GM12878 (cell line): ENCODE measurements around the gene RNLS. TPM values are rescaled to one million over a fixed set of nuclear protein-coding genes. Genes with fewer than 3 reads are reported as not detected.
A peak's percentile ranks its signal among the peaks of the same experiment; 100 is the strongest.

Experiments used
- ATF3 ChIP-seq: IDR thresholded peaks from 2 replicates; pipeline ENCODE4 v1.6.1; 2011; ENCODE audit warnings: low read depth, mild to moderate bottlenecking, low read length, moderate library complexity, borderline replicate concordance; ENCODE audit errors: extremely low read depth
- CBX3 ChIP-seq: fragments of 200-600 bp; sonication (generic); IDR thresholded peaks from 2 replicates; pipeline ENCODE4 v1.6.1; 2016; ENCODE audit warnings: low read depth, borderline replicate concordance
- CHD4 ChIP-seq: fragments of 200-600 bp; sonication (generic); IDR thresholded peaks from 2 replicates; pipeline ENCODE4 v1.6.1; 2016; ENCODE audit warnings: mild to moderate bottlenecking
- FOS ChIP-seq: IDR thresholded peaks from 3 replicates; pipeline ENCODE4 v1.6.1; 2011; ENCODE audit warnings: borderline replicate concordance; ENCODE audit not compliant: insufficient read length; ENCODE audit errors: extremely low read depth
- JUND ChIP-seq: IDR thresholded peaks from 2 replicates; pipeline ENCODE4 v1.6.1; 2012; ENCODE audit warnings: low read depth, mild to moderate bottlenecking, low read length, improper control_type of control experiment, moderate library complexity
- KLF5 ChIP-seq: fragments of 450-650 bp; IDR thresholded peaks from 2 replicates; pipeline ENCODE4 v1.6.1; 2014; ENCODE audit warnings: mild to moderate bottlenecking; ENCODE audit not compliant: partially characterized antibody
- MEF2B ChIP-seq: fragments of 450-650 bp; IDR thresholded peaks from 2 replicates; pipeline ENCODE4 v1.6.1; 2018; ENCODE audit warnings: mild to moderate bottlenecking, moderate library complexity; ENCODE audit not compliant: partially characterized antibody, poor library complexity, severe bottlenecking
- MLLT1 ChIP-seq: fragments of 450-650 bp; IDR thresholded peaks from 2 replicates; pipeline ENCODE4 v1.6.1; 2016; ENCODE audit warnings: mild to moderate bottlenecking
- MYB ChIP-seq: fragments of 150-350 bp; IDR thresholded peaks from 2 replicates; pipeline ENCODE4 v1.6.1; 2014; ENCODE audit warnings: mild to moderate bottlenecking, low read depth, low read length, borderline replicate concordance
- MYC ChIP-seq: IDR thresholded peaks from 2 replicates; pipeline ENCODE4 v1.6.1; 2011; ENCODE audit warnings: mild to moderate bottlenecking, low read length, moderate library complexity, inconsistent platforms; ENCODE audit not compliant: insufficient read depth, insufficient replicate concordance, insufficient read length, severe bottlenecking
- NFYA ChIP-seq: IDR thresholded peaks from 2 replicates; pipeline ENCODE4 v1.6.1; 2011; ENCODE audit warnings: low read depth, mild to moderate bottlenecking, low read length, improper control_type of control experiment, borderline replicate concordance
- NR2C1 ChIP-seq: fragments of 450-650 bp; IDR thresholded peaks from 2 replicates; pipeline ENCODE4 v1.6.1; 2017; ENCODE audit warnings: antibody characterized with exemption, mild to moderate bottlenecking, moderate library complexity
- NR2F1 ChIP-seq: fragments of 450-650 bp; conservative IDR thresholded peaks from 2 replicates; pipeline ENCODE4 v1.6.1; 2017; ENCODE audit warnings: mild to moderate bottlenecking
- PBX3 ChIP-seq: IDR thresholded peaks from 2 replicates; pipeline ENCODE4 v1.6.1; 2011; ENCODE audit warnings: mild to moderate bottlenecking, low read depth, low read length, moderate library complexity; ENCODE audit not compliant: insufficient replicate concordance
- PKNOX1 ChIP-seq: fragments of 450-650 bp; IDR thresholded peaks from 2 replicates; pipeline ENCODE4 v1.6.1; 2016; ENCODE audit warnings: mild to moderate bottlenecking
- POLR2A ChIP-seq: IDR thresholded peaks from 2 replicates; pipeline ENCODE4 v1.6.1; 2011; ENCODE audit warnings: low read depth, mild to moderate bottlenecking, low read length
- POLR2AphosphoS2 ChIP-seq: IDR thresholded peaks from 2 replicates; pipeline ENCODE4 v1.6.1; 2011; ENCODE audit warnings: low read depth, mild to moderate bottlenecking, low read length, improper control_type of control experiment, moderate library complexity
- RAD51 ChIP-seq: fragments of 450-650 bp; IDR thresholded peaks from 2 replicates; pipeline ENCODE4 v1.6.1; 2016; ENCODE audit warnings: moderate library complexity, mild to moderate bottlenecking, inconsistent platforms
- RBBP5 ChIP-seq: fragments of 200-600 bp; sonication (generic); conservative IDR thresholded peaks from 2 replicates; pipeline ENCODE4 v1.6.1; 2016
- RELB ChIP-seq: fragments of 450-650 bp; IDR thresholded peaks from 2 replicates; pipeline ENCODE4 v1.6.1; 2017; ENCODE audit warnings: low read depth, mild to moderate bottlenecking, moderate library complexity
- RFX5 ChIP-seq: IDR thresholded peaks from 2 replicates; pipeline ENCODE4 v1.6.1; 2011; ENCODE audit warnings: low read depth, low read length, improper control_type of control experiment
- TCF12 ChIP-seq: IDR thresholded peaks from 2 replicates; pipeline ENCODE4 v1.6.1; 2011; ENCODE audit warnings: low read depth, mild to moderate bottlenecking, low read length
- YBX1 ChIP-seq: fragments of 450-650 bp; IDR thresholded peaks from 2 replicates; pipeline ENCODE4 v1.6.1; 2016; ENCODE audit warnings: antibody characterized with exemption
- ZBED1 ChIP-seq: IDR thresholded peaks from 2 replicates; pipeline ENCODE4 v1.6.1; 2016; ENCODE audit warnings: borderline replicate concordance
- ZNF274 ChIP-seq: IDR thresholded peaks from one replicate; pipeline ENCODE4 v1.8.0; 2011; ENCODE audit not compliant: insufficient read length, insufficient read depth
- polyA plus RNA-seq, 11 experiments: library from polyadenylated mRNA; depleted of rRNA in 4 of 11; unstranded in 6 of 11; stranded (reverse) in 5 of 11; fragments of >200 nt; fragmentation: Nextera tagmentation in 4 of 11; fragmentation: Illumina TruSeq in 1 of 11; extraction: Ambion mirVana in 4 of 11; extraction: Trizol in 1 of 11; gene quantifications; 1 replicate in 1 of 11; 2 replicates in 10 of 11; pipeline versions ENCODE4 v1.2.1 to v1.2.3, GENCODE V29; 2011 to 2016; ENCODE audit warnings: inconsistent platforms in 2 of 11, missing spikeins in 2 of 11, low read depth in 1 of 11
- total RNA-seq, 4 experiments: library from RNA; depleted of rRNA in 3 of 4; stranded (reverse); fragments of >200 nt in 3 of 4; fragmentation: Illumina TruSeq in 1 of 4; extraction: Trizol in 1 of 4; gene quantifications; 2 replicates each; pipeline versions ENCODE4 v1.2.1 to v1.2.3, GENCODE V29; 2013 to 2021

Gene RNLS
- total and polyA plus RNA-seq, 10 of the 15 experiments (the other 5 are each of a cell fraction or from before 2014, with no cell fraction given) = 3.4 to 6.7 (median 4.6) TPM

- TF ChIP-seq PKNOX1 (peak; percentile 85), POLR2AphosphoS2 (no peak), ATF3 (no peak), RELB (peak; percentile 19; the same call in 1 of the 2 replicates), CHD4 (no peak), ZNF274 (no peak), RFX5 (0 out of 2 replicates have a peak, but pooled peaks have one; percentile 30), MEF2B (peak; percentile 85), RBBP5 (peak; percentile 92), MYB (no peak), NR2F1 (peak; percentile 91), FOS (no peak), POLR2A (peak; percentile 30; the same call in 1 of the 2 replicates), MYC (no peak), MLLT1 (0 out of 2 replicates have a peak, but pooled peaks have one; percentile 11), ZBED1 (no peak), YBX1 (no peak), RAD51 (no peak), JUND (no peak), NR2C1 (peak; percentile 56), NFYA (no peak), TCF12 (no peak), KLF5 (no peak), PBX3 (peak; percentile 38), CBX3 (no peak)
These were observed 196.8 kb downstream of the RNLS start (continued) for GRCh38 chr10:88386204-88386788.
